Measurements from ENCODE around the gene AEN. TPM values are rescaled to one million over a fixed set of nuclear protein-coding genes. Genes with fewer than 3 reads are reported as not detected.

The AEN gene
- 33.7 TPM for polyA plus RNA-seq (2012; ENCODE audit: insufficient read length, low read depth)

GRCh38 chr15:88620995-88621772, at the start of gene AEN:
TSS of gene AEN (plus strand) at chr15:88621340. CDS start at chr15:88626210, 4,870 bp downstream.
- TF ChIP-seq REST (IDR thresholded peaks at IDR 0.05; ENCODE audit: insufficient read depth in 1 of 2, low read depth in 2 of 2, low read length in 2 of 2) (no peak), SIN3A (IDR thresholded peaks at IDR 0.05; ENCODE audit: borderline replicate concordance, insufficient read depth, low read length) (no peak; the same call in 1 of the 2 replicates), TAF1 (IDR thresholded peaks at IDR 0.05; ENCODE audit: borderline replicate concordance, insufficient read depth, low read length) (no peak), FOXP2 (optimal IDR thresholded peaks at IDR 0.05; ENCODE audit: borderline replicate concordance, extremely low read depth, extremely low read length, insufficient read depth) (peak; percentile 59), POLR2AphosphoS5 (IDR thresholded peaks at IDR 0.05; ENCODE audit: low read depth, low read length) (peak; percentile 38; the same call in 1 of the 2 replicates)

GRCh38 chr15:88571852-88572259, 49.3 kb upstream of the AEN start:
- TF ChIP-seq FOXP2 (optimal IDR thresholded peaks at IDR 0.05; ENCODE audit: borderline replicate concordance, extremely low read depth, extremely low read length, insufficient read depth) (no peak), REST (IDR thresholded peaks at IDR 0.05; ENCODE audit: insufficient read depth in 1 of 2, low read depth in 2 of 2, low read length in 2 of 2) (no peak), SIN3A (IDR thresholded peaks at IDR 0.05; ENCODE audit: borderline replicate concordance, insufficient read depth, low read length) (no peak), TAF1 (IDR thresholded peaks at IDR 0.05; ENCODE audit: borderline replicate concordance, insufficient read depth, low read length) (no peak), POLR2AphosphoS5 (IDR thresholded peaks at IDR 0.05; ENCODE audit: low read depth, low read length) (no peak)

- TF ChIP-seq POLR2AphosphoS5 (IDR thresholded peaks at IDR 0.05; ENCODE audit: low read depth, low read length) (no peak), REST (IDR thresholded peaks at IDR 0.05; ENCODE audit: insufficient read depth in 1 of 2, low read depth in 2 of 2, low read length in 2 of 2) (no peak), SIN3A (IDR thresholded peaks at IDR 0.05; ENCODE audit: borderline replicate concordance, insufficient read depth, low read length) (no peak), FOXP2 (optimal IDR thresholded peaks at IDR 0.05; ENCODE audit: borderline replicate concordance, extremely low read depth, extremely low read length, insufficient read depth) (no peak), TAF1 (IDR thresholded peaks at IDR 0.05; ENCODE audit: borderline replicate concordance, insufficient read depth, low read length) (no peak)
These were observed 47.1 kb upstream of the AEN start for GRCh38 chr15:88574077-88574476.

GRCh38 chr15:88574655-88575054, 46.5 kb upstream of the AEN start:
- TF ChIP-seq TAF1 (IDR thresholded peaks at IDR 0.05; ENCODE audit: borderline replicate concordance, insufficient read depth, low read length) (no peak), FOXP2 (optimal IDR thresholded peaks at IDR 0.05; ENCODE audit: borderline replicate concordance, extremely low read depth, extremely low read length, insufficient read depth) (no peak), SIN3A (IDR thresholded peaks at IDR 0.05; ENCODE audit: borderline replicate concordance, insufficient read depth, low read length) (no peak), REST (IDR thresholded peaks at IDR 0.05; ENCODE audit: insufficient read depth in 1 of 2, low read depth in 2 of 2, low read length in 2 of 2) (no peak), POLR2AphosphoS5 (IDR thresholded peaks at IDR 0.05; ENCODE audit: low read depth, low read length) (no peak)

Measured in PFSK-1 (cell line).